Measurements from ENCODE around the gene ZNF598. TPM values are rescaled to one million over a fixed set of nuclear protein-coding genes. Genes with fewer than 3 reads are reported as not detected.

The ZNF598 gene
- total RNA-seq, 1 experiment from 2014 or later: 72.4 TPM

DNA sequence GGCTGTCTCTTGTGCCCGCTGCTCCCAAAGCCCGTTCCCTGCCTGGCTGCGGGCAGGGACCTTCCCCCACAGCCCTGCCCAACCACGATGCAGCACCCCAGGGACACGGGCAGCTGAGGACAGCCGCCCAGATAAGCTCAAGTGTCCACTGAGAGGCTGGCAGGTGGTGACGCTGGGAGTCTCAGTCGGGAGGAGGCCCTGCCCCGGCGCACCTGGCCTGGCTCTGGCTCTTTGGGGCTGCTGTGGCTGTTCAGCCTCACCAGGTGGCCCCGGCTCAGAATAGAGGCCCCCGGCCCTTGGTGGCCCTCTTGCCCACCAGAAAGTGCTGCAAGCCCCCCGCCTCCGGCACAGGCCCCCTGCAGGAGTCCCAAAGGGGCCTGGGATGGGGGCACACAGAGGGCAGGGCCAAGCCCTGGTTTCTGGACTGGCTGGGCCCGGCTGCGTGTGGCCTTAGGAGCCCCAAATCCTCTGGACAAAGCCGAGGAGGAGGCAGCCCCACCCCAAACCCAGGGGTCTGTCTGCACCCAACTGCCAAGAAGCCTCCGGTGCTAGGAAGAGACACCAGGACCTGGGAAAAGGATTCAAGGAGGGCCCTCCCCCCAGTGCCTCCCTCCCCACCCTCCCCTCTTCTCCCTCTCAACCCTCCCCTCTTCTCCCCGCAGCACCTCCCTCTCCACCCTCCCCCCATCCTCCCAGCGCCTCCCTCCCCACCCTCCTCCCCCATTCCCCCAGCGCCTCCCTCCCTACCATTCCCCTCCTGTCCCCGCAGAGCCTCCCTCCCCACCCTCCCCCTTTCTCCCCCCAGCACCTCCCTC is 32.8 kb upstream of the ZNF598 start:
- DNase-seq: no peak
- Mint-ChIP-seq H3K27ac (ENCODE audit: unreplicated experiment) (no peak overlapping the region), H3K4me1 (ENCODE audit: low read depth, unreplicated experiment) (peaks cover 35% of the 10 kb centered on the region), H3K9me3 (ENCODE audit: low read depth, unreplicated experiment) (no peaks in the 10 kb centered on the region), H3K36me3 (ENCODE audit: insufficient read depth, unreplicated experiment) (peaks cover 38% of the 10 kb centered on the region), H3K4me3 (ENCODE audit: low read depth, unreplicated experiment) (no peak overlapping the region), H3K27me3 (ENCODE audit: unreplicated experiment) (no peaks in the 10 kb centered on the region)
- CTCF ChIA-PET: interaction anchor here (0.6 kb wide), 1 partner anchor 155 kb away, joined by 3 read pairs; no protein-coding TSS in a partner anchor
- no TSS peak for BruUV-seq (replicated peaks)
- intact Hi-C loops (cut with micrococcal nuclease; ENCODE audit: unreplicated experiment): no loop called here
- TF ChIP-seq, protein P1, sequence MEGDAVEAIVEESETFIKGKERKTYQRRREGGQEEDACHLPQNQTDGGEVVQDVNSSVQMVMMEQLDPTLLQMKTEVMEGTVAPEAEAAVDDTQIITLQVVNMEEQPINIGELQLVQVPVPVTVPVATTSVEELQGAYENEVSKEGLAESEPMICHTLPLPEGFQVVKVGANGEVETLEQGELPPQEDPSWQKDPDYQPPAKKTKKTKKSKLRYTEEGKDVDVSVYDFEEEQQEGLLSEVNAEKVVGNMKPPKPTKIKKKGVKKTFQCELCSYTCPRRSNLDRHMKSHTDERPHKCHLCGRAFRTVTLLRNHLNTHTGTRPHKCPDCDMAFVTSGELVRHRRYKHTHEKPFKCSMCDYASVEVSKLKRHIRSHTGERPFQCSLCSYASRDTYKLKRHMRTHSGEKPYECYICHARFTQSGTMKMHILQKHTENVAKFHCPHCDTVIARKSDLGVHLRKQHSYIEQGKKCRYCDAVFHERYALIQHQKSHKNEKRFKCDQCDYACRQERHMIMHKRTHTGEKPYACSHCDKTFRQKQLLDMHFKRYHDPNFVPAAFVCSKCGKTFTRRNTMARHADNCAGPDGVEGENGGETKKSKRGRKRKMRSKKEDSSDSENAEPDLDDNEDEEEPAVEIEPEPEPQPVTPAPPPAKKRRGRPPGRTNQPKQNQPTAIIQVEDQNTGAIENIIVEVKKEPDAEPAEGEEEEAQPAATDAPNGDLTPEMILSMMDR (IDR thresholded peaks at IDR 0.05; ENCODE audit: unreplicated experiment): no peak

DNA sequence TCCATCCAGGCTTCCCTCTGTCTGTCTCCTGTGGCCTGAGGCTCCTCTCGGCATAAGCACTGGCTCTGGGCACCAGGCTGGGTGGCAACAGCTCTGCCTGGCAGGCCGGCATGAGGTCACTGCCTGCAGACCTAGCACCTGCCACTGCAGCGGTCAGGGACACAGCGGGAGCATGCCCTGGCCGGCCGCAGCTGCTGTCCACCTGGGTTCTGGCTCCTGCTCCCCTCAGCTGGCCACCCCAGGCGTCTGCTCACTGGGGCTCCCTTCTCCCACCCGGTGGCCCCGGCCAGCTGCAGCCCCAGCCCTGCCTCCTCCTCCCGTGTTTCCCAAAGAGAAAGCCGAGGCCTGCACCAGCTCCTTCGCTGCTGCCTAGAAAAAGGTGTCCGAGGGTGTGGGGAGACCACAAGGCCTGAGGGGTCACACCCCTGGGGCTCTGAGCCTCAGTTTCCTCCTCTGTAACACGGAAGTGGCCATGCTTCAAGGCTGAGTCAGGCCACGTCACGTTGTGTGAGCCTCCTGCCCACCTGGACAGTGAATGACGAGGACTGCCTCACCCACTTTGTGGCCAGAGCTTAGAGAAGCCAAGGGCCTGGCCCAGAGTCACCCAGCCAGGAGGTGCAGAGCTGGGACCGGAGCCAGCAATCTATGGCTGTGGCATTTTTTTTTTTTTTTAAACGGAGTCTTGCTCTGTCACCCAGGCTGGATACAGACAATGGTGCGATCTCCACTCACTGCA is 31.3 kb upstream of the ZNF598 start:
- no peaks in the 10 kb centered on the region for H3K9me3 Mint-ChIP-seq (ENCODE audit: low read depth, unreplicated experiment)
- TF ChIP-seq, protein P1 (IDR thresholded peaks at IDR 0.05; ENCODE audit: unreplicated experiment): no peak
- no peaks in the 10 kb centered on the region for H3K27me3 Mint-ChIP-seq (ENCODE audit: unreplicated experiment)
- H3K4me3 Mint-ChIP-seq (ENCODE audit: low read depth, unreplicated experiment): no peak overlapping the region
- H3K4me1 Mint-ChIP-seq (ENCODE audit: low read depth, unreplicated experiment): peaks cover 23% of the 10 kb centered on the region
- peak; percentile 84 for DNase-seq
- peaks cover 40% of the 10 kb centered on the region for H3K36me3 Mint-ChIP-seq (ENCODE audit: insufficient read depth, unreplicated experiment)
- peak overlapping the region; percentile 67 for H3K27ac Mint-ChIP-seq (ENCODE audit: unreplicated experiment)
- intact Hi-C loops (cut with micrococcal nuclease; ENCODE audit: unreplicated experiment): no loop called here
- CTCF ChIA-PET: interaction anchor here (0.6 to 1.6 kb wide), 9 partner anchors 10 to 165 kb away, joined by 3 to 7 read pairs (median 4); partner anchors contain the start of gene MLST8
- no TSS peak for BruUV-seq (replicated peaks)

DNA sequence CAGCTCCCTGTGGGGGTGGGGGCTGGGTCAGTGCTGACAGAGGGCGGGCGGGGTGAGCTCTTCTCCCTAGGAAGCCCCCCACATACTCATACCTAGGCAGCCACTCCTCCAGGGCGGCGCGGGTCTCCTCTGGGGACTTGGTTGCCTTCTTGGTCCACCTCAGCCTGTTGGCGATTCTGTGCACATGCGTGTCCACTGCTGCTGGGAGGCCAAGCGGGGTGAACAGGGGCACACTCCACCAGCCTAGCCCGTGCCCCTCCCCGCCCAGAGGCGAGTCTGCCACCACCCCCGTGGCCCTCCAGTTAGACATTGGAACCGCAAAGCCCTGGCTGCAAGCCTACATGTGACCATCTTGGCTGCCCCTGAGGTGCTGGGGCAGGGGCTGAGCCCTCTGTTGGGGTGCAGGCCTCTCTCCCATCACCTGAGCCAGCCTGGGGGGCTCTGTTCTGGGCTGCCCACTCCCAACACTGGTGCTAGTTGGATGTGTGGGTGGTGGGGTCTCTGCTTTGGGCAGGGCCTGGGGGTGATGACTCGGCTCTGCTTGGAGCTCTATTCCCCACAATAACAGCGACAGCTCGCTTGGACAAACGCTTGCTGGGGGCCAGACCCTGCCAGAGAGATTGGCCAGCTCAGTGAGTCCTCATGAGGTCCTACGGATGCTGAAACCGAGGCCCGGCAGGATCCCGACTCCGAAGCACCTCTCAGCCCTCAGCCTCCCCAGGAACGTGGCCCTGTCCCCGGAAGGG is 30.6 kb upstream of the ZNF598 start:
- H3K4me1 Mint-ChIP-seq (ENCODE audit: low read depth, unreplicated experiment): peaks cover 23% of the 10 kb centered on the region
- H3K27ac Mint-ChIP-seq (ENCODE audit: unreplicated experiment): no peak overlapping the region
- CTCF ChIA-PET: interaction anchor here (0.6 to 1.6 kb wide), 5 partner anchors 10 to 338 kb away, joined by 3 to 7 read pairs (median 6); no protein-coding TSS in a partner anchor
- TF ChIP-seq, protein P1 (IDR thresholded peaks at IDR 0.05; ENCODE audit: unreplicated experiment): no peak
- no TSS peak for BruUV-seq (replicated peaks)
- DNase-seq: no peak
- peaks cover 40% of the 10 kb centered on the region for H3K36me3 Mint-ChIP-seq (ENCODE audit: insufficient read depth, unreplicated experiment)
- H3K4me3 Mint-ChIP-seq (ENCODE audit: low read depth, unreplicated experiment): no peak overlapping the region
- no peaks in the 10 kb centered on the region for H3K27me3 Mint-ChIP-seq (ENCODE audit: unreplicated experiment)
- intact Hi-C loops (cut with micrococcal nuclease; ENCODE audit: unreplicated experiment): no loop called here
- H3K9me3 Mint-ChIP-seq (ENCODE audit: low read depth, unreplicated experiment): no peaks in the 10 kb centered on the region

Data from Calu3 (cell line).